HFF-Myc (cell line): Measurements from ENCODE around the gene EPHA2.

Experiments
- DNase-seq: peaks from one replicate; pipeline ENCODE4 v3.0.0-alpha.2; 2011; ENCODE audit warnings: low read depth; ENCODE audit errors: extremely low read depth
- H3K4me3 ChIP-seq: replicated peaks from 2 replicates; pipeline ENCODE4 v1.5.1; 2011; ENCODE audit warnings: low read depth, mild to moderate bottlenecking, control low read depth, low read length
- CTCF ChIP-seq: IDR thresholded peaks from 2 replicates; pipeline ENCODE4 v1.5.1; 2012; ENCODE audit warnings: mild to moderate bottlenecking, low read depth, low read length, control low read depth; ENCODE audit errors: missing control alignments

EPHA2 gene

GRCh38 chr1:16076865-16077238 lies 79.0 kb downstream of the EPHA2 start:
- no peak for TF ChIP-seq CTCF
- H3K4me3 ChIP-seq, result no peak overlapping the region
- DNase-seq, result no peak

- H3K4me3 ChIP-seq, result no peak overlapping the region
- DNase-seq, result peak; percentile 69
- no peak for TF ChIP-seq CTCF
These were observed 79.6 kb downstream of the EPHA2 start for GRCh38 chr1:16076031-16076864.

GRCh38 chr1:16075337-16076030 lies 80.4 kb downstream of the EPHA2 start:
- no peak for TF ChIP-seq CTCF
- H3K4me3 ChIP-seq, result no peak overlapping the region
- no peak for DNase-seq
